OCI-LY7 (cell line): ENCODE results near the gene ZFYVE28. TPM values are rescaled to one million over a fixed set of nuclear protein-coding genes. Genes with fewer than 3 reads are reported as not detected.

Experiments used
- BruUV-seq: library from RNA; stranded (reverse); fragments of 400-500 nt; replicated peaks from 2 replicates; lab custom pipeline; 2021; lab: Mats Ljungman, UMichigan
- CTCF ChIA-PET: fragments of 300-600 bp; sonication (Branson Sonifier 250); formaldehyde crosslinking; loops from one replicate; lab custom pipeline; 2022; ENCODE audit warnings: antibody characterized with exemption; ENCODE audit not compliant: unreplicated experiment; lab: Charles Lee
- POLR2A ChIA-PET: fragments of 300-600 bp; sonication (Branson Sonifier 250); formaldehyde crosslinking; loops from one replicate; lab custom pipeline; 2022; ENCODE audit warnings: antibody characterized with exemption; lab: Charles Lee
- DNase-seq: peaks from one replicate; pipeline ENCODE4 v3.0.0-alpha.2; 2015; ENCODE audit warnings: low spot score
- H2AFZ ChIP-seq: fragments of 200-600 bp; sonication (generic), shearing (Covaris generic); 2 replicates; pipeline ENCODE4 v1.6.1; 2014; ENCODE audit warnings: mild to moderate bottlenecking, antibody characterized with exemption, low read length, moderate library complexity
- H3K27ac ChIP-seq: fragments of 200-600 bp; sonication (generic); 2 replicates; pipeline ENCODE4 v1.5.1; 2014; ENCODE audit warnings: mixed run types, low read depth, mild to moderate bottlenecking, moderate library complexity, low read length, inconsistent platforms; ENCODE audit not compliant: poor library complexity, severe bottlenecking
- H3K36me3 ChIP-seq: fragments of 200-600 bp; sonication (generic); 2 replicates; pipeline ENCODE4 v1.6.1; 2014; ENCODE audit warnings: mild to moderate bottlenecking, antibody characterized with exemption, low read length, moderate library complexity, mixed read lengths; ENCODE audit not compliant: insufficient read depth
- H3K4me1 ChIP-seq: fragments of 200-600 bp; sonication (generic); 2 replicates; pipeline ENCODE4 v1.5.1; 2014; ENCODE audit warnings: mild to moderate bottlenecking, low read length; ENCODE audit not compliant: insufficient read depth, poor library complexity, severe bottlenecking
- H3K4me2 ChIP-seq: fragments of 200-600 bp; sonication (generic); 2 replicates; pipeline ENCODE4 v1.6.1; 2014; ENCODE audit warnings: mild to moderate bottlenecking, low read length
- H3K4me3 ChIP-seq: fragments of 200-600 bp; sonication (generic); 2 replicates; pipeline ENCODE4 v1.5.1; 2014; ENCODE audit warnings: mild to moderate bottlenecking, low read depth, low read length; ENCODE audit not compliant: poor library complexity, severe bottlenecking
- H3K79me2 ChIP-seq: fragments of 200-600 bp; sonication (generic); 2 replicates; pipeline ENCODE4 v1.6.1; 2016; ENCODE audit warnings: low read depth, mild to moderate bottlenecking, low read length, moderate library complexity, mixed read lengths; ENCODE audit not compliant: insufficient read depth
- H3K9me2 ChIP-seq: fragments of 200-600 bp; sonication (generic); 2 replicates; pipeline ENCODE4 v1.6.1; 2016; ENCODE audit warnings: mild to moderate bottlenecking, low read length, mixed read lengths; ENCODE audit not compliant: insufficient read depth
- H3K9me3 ChIP-seq: fragments of 200-600 bp; sonication (generic); 2 replicates; pipeline ENCODE4 v1.6.1; 2014; ENCODE audit warnings: mild to moderate bottlenecking, mixed run types, low read length, mixed read lengths
- H4K20me1 ChIP-seq: fragments of 200-600 bp; sonication (generic); 2 replicates; pipeline ENCODE4 v1.6.1; 2014; ENCODE audit warnings: mild to moderate bottlenecking, antibody characterized with exemption, low read length, moderate library complexity, mixed read lengths; ENCODE audit not compliant: insufficient read depth
- CTCF ChIP-seq: fragments of 200-600 bp; sonication (generic); conservative IDR thresholded peaks from 2 replicates; pipeline ENCODE4 v1.5.1; 2014; ENCODE audit warnings: mild to moderate bottlenecking, antibody characterized with exemption, low read length, moderate library complexity, mixed read lengths
- EZH2phosphoT487 ChIP-seq: fragments of 200-600 bp; sonication (generic); IDR thresholded peaks from 2 replicates; pipeline ENCODE4 v1.6.1; 2018; ENCODE audit warnings: low read depth, borderline replicate concordance, mild to moderate bottlenecking, mixed run types, antibody characterized with exemption, low read length, moderate library complexity, mixed read lengths
- intact Hi-C: fragments of 100-400 bp; cut with micrococcal nuclease; formaldehyde crosslinking; loops from one replicate; pipeline ENCODE4 v1.10.0; 2022; ENCODE audit not compliant: unreplicated experiment
- total RNA-seq, 2 experiments: library from RNA; depleted of rRNA in 1 of 2; stranded (reverse); fragments of >200 nt in 1 of 2; shearing (Covaris generic) in 1 of 2; gene quantifications; 2 replicates each; pipeline ENCODE4 v1.2.3, GENCODE V29; 2014 to 2022

ZFYVE28 gene
- total RNA-seq, 2 experiments from 2014 or later: 0.32 TPM; not detected in 1

- no peak overlapping the region for H2AFZ ChIP-seq
- no peak overlapping the region for H3K4me3 ChIP-seq
- H3K27ac ChIP-seq: no peak overlapping the region
- BruUV-seq: no TSS peak
- POLR2A ChIA-PET: no interaction called here
- H3K9me2 ChIP-seq: no peaks in the 10 kb centered on the region
- H3K79me2 ChIP-seq: no peaks in the 10 kb centered on the region
- H3K9me3 ChIP-seq: no peaks in the 10 kb centered on the region
- no peak for DNase-seq
- CTCF ChIA-PET: no interaction called here
- no peaks in the 10 kb centered on the region for H4K20me1 ChIP-seq
- no peaks in the 10 kb centered on the region for H3K4me1 ChIP-seq
- H3K36me3 ChIP-seq: no peaks in the 10 kb centered on the region
- intact Hi-C loops: no loop called here
- TF ChIP-seq EZH2phosphoT487: no peak
- no peak for TF ChIP-seq CTCF
- no peak overlapping the region for H3K4me2 ChIP-seq
Measured at GRCh38 chr4:2270341-2271165, 147.9 kb downstream of the ZFYVE28 start.

- Histone ChIP-seq H3K4me2 (no peak overlapping the region), H2AFZ (no peak overlapping the region), H3K4me1 (no peaks in the 10 kb centered on the region), H3K4me3 (no peak overlapping the region), H3K36me3 (no peaks in the 10 kb centered on the region), H4K20me1 (no peaks in the 10 kb centered on the region), H3K9me2 (no peaks in the 10 kb centered on the region), H3K9me3 (no peaks in the 10 kb centered on the region), H3K27ac (no peak overlapping the region), H3K79me2 (no peaks in the 10 kb centered on the region)
- BruUV-seq: no TSS peak
- no peak for TF ChIP-seq EZH2phosphoT487
- no peak for TF ChIP-seq CTCF
- CTCF ChIA-PET: no interaction called here
- DNase-seq: no peak
- intact Hi-C loops: no loop called here
- POLR2A ChIA-PET: no interaction called here
Measured at GRCh38 chr4:2269618-2270163, 148.8 kb downstream of the ZFYVE28 start.

GRCh38 chr4:2269206-2269531, 149.3 kb downstream of the ZFYVE28 start:
- intact Hi-C loops: no loop called here
- no peak overlapping the region for H3K27ac ChIP-seq
- H3K79me2 ChIP-seq: no peaks in the 10 kb centered on the region
- no peaks in the 10 kb centered on the region for H3K36me3 ChIP-seq
- ChIA-PET CTCF (no interaction called here), POLR2A (no interaction called here)
- H3K9me2 ChIP-seq: no peaks in the 10 kb centered on the region
- TF ChIP-seq CTCF: no peak
- TF ChIP-seq EZH2phosphoT487: no peak
- H3K4me2 ChIP-seq: no peak overlapping the region
- H3K4me3 ChIP-seq: no peak overlapping the region
- no TSS peak for BruUV-seq
- H2AFZ ChIP-seq: no peak overlapping the region
- H3K9me3 ChIP-seq: no peaks in the 10 kb centered on the region
- H3K4me1 ChIP-seq: peaks cover 5% of the 10 kb centered on the region
- H4K20me1 ChIP-seq: no peaks in the 10 kb centered on the region
- no peak for DNase-seq
